GM23338 (cell line): ENCODE measurements around the gene JARID2. TPM values are rescaled to one million over a fixed set of nuclear protein-coding genes. Genes with fewer than 3 reads are reported as not detected.

Source experiments
- ATAC-seq: fragments of 200-7000 bp; cut with Tn5 transposase; 3 replicates; pipeline ENCODE4 v1.9.1; 2020
- DNase-seq: peaks from one replicate; pipeline ENCODE4 v3.0.0-alpha.2; 2015; ENCODE audit warnings: low spot score
- H2AFZ ChIP-seq: fragments of 200-600 bp; sonication (generic); 2 replicates; pipeline ENCODE4 v1.8.0; 2016; ENCODE audit warnings: antibody characterized with exemption, mild to moderate bottlenecking, moderate library complexity
- H3F3A ChIP-seq: fragments of 200-600 bp; sonication (generic); replicated peaks from 2 replicates; pipeline ENCODE4 v1.8.0; 2017; ENCODE audit warnings: antibody characterized with exemption, mixed run types, low read depth
- H3K27ac ChIP-seq: fragments of 200-600 bp; sonication (generic); 2 replicates; pipeline ENCODE4 v1.6.1; 2016; ENCODE audit warnings: low read depth
- H3K27me3 ChIP-seq: fragments of 200-600 bp; sonication (generic); 2 replicates; pipeline ENCODE4 v1.8.0; 2016; ENCODE audit warnings: mild to moderate bottlenecking, mixed run types, moderate library complexity; ENCODE audit not compliant: insufficient read depth
- H3K36me3 ChIP-seq: fragments of 200-600 bp; sonication (generic); 2 replicates; pipeline ENCODE4 v1.8.0; 2016; ENCODE audit warnings: mild to moderate bottlenecking; ENCODE audit not compliant: insufficient read depth
- H3K4me1 ChIP-seq: fragments of 200-600 bp; sonication (generic); 2 replicates; pipeline ENCODE4 v1.8.0; 2016; ENCODE audit warnings: mild to moderate bottlenecking, moderate library complexity; ENCODE audit not compliant: insufficient read depth
- H3K4me2 ChIP-seq: fragments of 200-600 bp; sonication (generic); 2 replicates; pipeline ENCODE4 v1.7.1; 2017; ENCODE audit warnings: mixed run types
- H3K4me3 ChIP-seq: fragments of 200-600 bp; sonication (generic); 2 replicates; pipeline ENCODE4 v1.6.1; 2016; ENCODE audit warnings: mixed run types
- H3K79me2 ChIP-seq: fragments of 200-600 bp; sonication (generic); replicated peaks from 2 replicates; pipeline ENCODE4 v1.8.0; 2017; ENCODE audit warnings: mild to moderate bottlenecking; ENCODE audit not compliant: insufficient read depth
- H3K9me2 ChIP-seq: fragments of 200-600 bp; sonication (generic); 2 replicates; pipeline ENCODE4 v1.8.0; 2017; ENCODE audit not compliant: insufficient read depth
- H4K20me1 ChIP-seq: fragments of 200-600 bp; sonication (generic); replicated peaks from 2 replicates; pipeline ENCODE4 v1.8.0; 2017; ENCODE audit warnings: mild to moderate bottlenecking; ENCODE audit not compliant: insufficient read depth
- H3K27ac Mint-ChIP-seq: 2 replicates; pipeline ENCODE4 v1.8.0; 2020; ENCODE audit warnings: inconsistent platforms, mild to moderate bottlenecking, moderate library complexity, mixed read lengths
- H3K27me3 Mint-ChIP-seq: 3 replicates; pipeline ENCODE4 v1.8.0; 2022; ENCODE audit warnings: low read depth, mild to moderate bottlenecking, moderate library complexity, mixed read lengths, inconsistent platforms; ENCODE audit not compliant: insufficient read depth, poor library complexity
- H3K36me3 Mint-ChIP-seq: 3 replicates; pipeline ENCODE4 v1.8.0; 2021; ENCODE audit warnings: low read depth, mild to moderate bottlenecking, inconsistent platforms, moderate library complexity, mixed read lengths
- H3K4me1 Mint-ChIP-seq: 3 replicates; pipeline ENCODE4 v1.8.0; 2020; ENCODE audit warnings: mild to moderate bottlenecking, inconsistent platforms, mixed read lengths
- H3K4me3 Mint-ChIP-seq: 3 replicates; pipeline ENCODE4 v1.8.0; 2021; ENCODE audit warnings: moderate library complexity, mild to moderate bottlenecking, inconsistent platforms, mixed read lengths
- H3K9me3 Mint-ChIP-seq: 3 replicates; pipeline ENCODE4 v1.8.0; 2020; ENCODE audit warnings: moderate library complexity, mild to moderate bottlenecking, inconsistent platforms, mixed read lengths
- CREB1 ChIP-seq: fragments of 250-450 bp; sonication (Bioruptor Pico); IDR thresholded peaks from 2 replicates; pipeline ENCODE4 v1.5.0; 2020; ENCODE audit warnings: low read depth, mild to moderate bottlenecking, moderate library complexity
- CTCF ChIP-seq, 2 experiments: fragments of 200-600 bp in 1 of 2; sonication (generic) in 1 of 2; conservative IDR thresholded peaks; 2 replicates each; pipeline versions ENCODE4 v1.5.1 to v1.6.1; 2016 to 2017; ENCODE audit warnings: antibody characterized with exemption in 2 of 2, low read depth in 2 of 2, mild to moderate bottlenecking in 2 of 2, moderate library complexity in 1 of 2
- ETS1 ChIP-seq: IDR thresholded peaks from 2 replicates; pipeline ENCODE4 v1.6.1; 2016; ENCODE audit warnings: antibody characterized with exemption
- EZH2 ChIP-seq: fragments of 200-600 bp; sonication (generic); IDR thresholded peaks from one replicate; pipeline ENCODE4 v1.8.0; 2017; ENCODE audit warnings: antibody characterized with exemption, mild to moderate bottlenecking, low read depth; ENCODE audit not compliant: unreplicated experiment
- EZH2phosphoT487 ChIP-seq: fragments of 200-600 bp; sonication (generic); IDR thresholded peaks from one replicate; pipeline ENCODE4 v1.8.1; 2018; ENCODE audit warnings: antibody characterized with exemption; ENCODE audit not compliant: unreplicated experiment
- JUNB ChIP-seq: IDR thresholded peaks from one replicate; pipeline ENCODE4 v1.6.1; 2016; ENCODE audit warnings: antibody characterized with exemption; ENCODE audit not compliant: unreplicated experiment
- NANOG ChIP-seq: IDR thresholded peaks from 2 replicates; pipeline ENCODE4 v1.6.1; 2016; ENCODE audit warnings: antibody characterized with exemption, borderline replicate concordance
- POLR2AphosphoS5 ChIP-seq: IDR thresholded peaks from 2 replicates; pipeline ENCODE4 v1.6.1; 2016; ENCODE audit warnings: antibody characterized with exemption, low read depth
- STAT1 ChIP-seq: IDR thresholded peaks from one replicate; pipeline ENCODE4 v1.6.1; 2016; ENCODE audit warnings: antibody characterized with exemption; ENCODE audit not compliant: unreplicated experiment
- ZNF114 ChIP-seq: fragments of 250-450 bp; sonication (Bioruptor Pico); IDR thresholded peaks from 2 replicates; pipeline ENCODE4 v1.5.0; 2020; ENCODE audit warnings: mild to moderate bottlenecking, moderate library complexity
- ZNF331 ChIP-seq: fragments of 250-450 bp; sonication (Bioruptor Pico); IDR thresholded peaks from 2 replicates; pipeline ENCODE4 v1.5.0; 2020; ENCODE audit warnings: low read depth, mild to moderate bottlenecking, moderate library complexity
- ZNF462 ChIP-seq: fragments of 250-450 bp; sonication (Bioruptor Pico); IDR thresholded peaks from 2 replicates; pipeline ENCODE4 v1.5.0; 2020; ENCODE audit warnings: mild to moderate bottlenecking, moderate library complexity
- polyA plus RNA-seq: library from polyadenylated mRNA; unstranded; fragments of >200 nt; fragmentation: Nextera tagmentation; extraction: Ambion mirVana; gene quantifications from 2 replicates; pipeline ENCODE4 v1.2.1, GENCODE V29; 2016
- total RNA-seq: library from RNA; depleted of rRNA; stranded (reverse); fragments of >200 nt; shearing (Covaris generic); gene quantifications from 2 replicates; pipeline ENCODE4 v1.2.3, GENCODE V29; 2014
- TF ChIP-seq, protein P1 (sequence below): IDR thresholded peaks from one replicate; pipeline ENCODE4 v1.6.1; 2018; ENCODE audit warnings: antibody characterized with exemption; ENCODE audit not compliant: unreplicated experiment

The JARID2 gene
- total and polyA plus RNA-seq, 2 experiments from 2014 or later = 92.8 to 196 TPM

DNA sequence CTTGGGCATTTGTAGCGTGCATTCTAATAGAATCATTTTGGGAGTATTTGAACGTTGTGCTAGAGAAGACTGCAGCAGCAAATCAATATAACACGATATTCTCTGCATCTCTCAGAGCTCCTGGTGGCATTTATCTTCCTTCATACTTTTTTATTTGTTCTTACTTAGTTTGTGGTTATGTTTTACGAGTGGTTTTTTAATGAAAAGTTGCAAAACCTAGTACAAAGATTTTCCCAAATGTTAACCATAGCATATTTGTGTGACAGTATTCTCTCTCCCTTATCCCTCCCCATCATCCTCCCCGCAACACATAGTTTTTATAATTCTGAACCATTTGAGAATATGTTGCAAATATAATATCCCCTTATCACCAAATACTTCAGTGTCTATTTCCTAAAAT, 50.4 kb downstream of the JARID2 start:
- no peaks in the 10 kb centered on the region for H3K36me3 ChIP-seq
- no peaks in the 10 kb centered on the region for H3K27me3 ChIP-seq
- peaks cover 96% of the 10 kb centered on the region for H3K4me1 ChIP-seq
- H3K27ac Mint-ChIP-seq = no peak overlapping the region
- no peak overlapping the region for H2AFZ ChIP-seq
- no peak for TF ChIP-seq ETS1
- no peak for TF ChIP-seq CTCF (conservative IDR thresholded peaks at IDR 0.05; ENCODE audit: low read depth in 2 of 2)
- TF ChIP-seq ZNF331 (CRISPR knock-in tag) = no peak
- no peak for TF ChIP-seq EZH2phosphoT487
- TF ChIP-seq JUNB = no peak
- TF ChIP-seq POLR2AphosphoS5 = no peak
- no peak for TF ChIP-seq STAT1
- TF ChIP-seq ZNF462 (CRISPR knock-in tag) = no peak
- TF ChIP-seq, protein P1, sequence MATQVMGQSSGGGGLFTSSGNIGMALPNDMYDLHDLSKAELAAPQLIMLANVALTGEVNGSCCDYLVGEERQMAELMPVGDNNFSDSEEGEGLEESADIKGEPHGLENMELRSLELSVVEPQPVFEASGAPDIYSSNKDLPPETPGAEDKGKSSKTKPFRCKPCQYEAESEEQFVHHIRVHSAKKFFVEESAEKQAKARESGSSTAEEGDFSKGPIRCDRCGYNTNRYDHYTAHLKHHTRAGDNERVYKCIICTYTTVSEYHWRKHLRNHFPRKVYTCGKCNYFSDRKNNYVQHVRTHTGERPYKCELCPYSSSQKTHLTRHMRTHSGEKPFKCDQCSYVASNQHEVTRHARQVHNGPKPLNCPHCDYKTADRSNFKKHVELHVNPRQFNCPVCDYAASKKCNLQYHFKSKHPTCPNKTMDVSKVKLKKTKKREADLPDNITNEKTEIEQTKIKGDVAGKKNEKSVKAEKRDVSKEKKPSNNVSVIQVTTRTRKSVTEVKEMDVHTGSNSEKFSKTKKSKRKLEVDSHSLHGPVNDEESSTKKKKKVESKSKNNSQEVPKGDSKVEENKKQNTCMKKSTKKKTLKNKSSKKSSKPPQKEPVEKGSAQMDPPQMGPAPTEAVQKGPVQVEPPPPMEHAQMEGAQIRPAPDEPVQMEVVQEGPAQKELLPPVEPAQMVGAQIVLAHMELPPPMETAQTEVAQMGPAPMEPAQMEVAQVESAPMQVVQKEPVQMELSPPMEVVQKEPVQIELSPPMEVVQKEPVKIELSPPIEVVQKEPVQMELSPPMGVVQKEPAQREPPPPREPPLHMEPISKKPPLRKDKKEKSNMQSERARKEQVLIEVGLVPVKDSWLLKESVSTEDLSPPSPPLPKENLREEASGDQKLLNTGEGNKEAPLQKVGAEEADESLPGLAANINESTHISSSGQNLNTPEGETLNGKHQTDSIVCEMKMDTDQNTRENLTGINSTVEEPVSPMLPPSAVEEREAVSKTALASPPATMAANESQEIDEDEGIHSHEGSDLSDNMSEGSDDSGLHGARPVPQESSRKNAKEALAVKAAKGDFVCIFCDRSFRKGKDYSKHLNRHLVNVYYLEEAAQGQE = no peak
- no peak for TF ChIP-seq EZH2
- TF ChIP-seq ZNF114 (CRISPR knock-in tag) = no peak
- TF ChIP-seq CREB1 (CRISPR knock-in tag) = no peak
- TF ChIP-seq NANOG = no peak
- H3K4me1 Mint-ChIP-seq = peaks cover 79% of the 10 kb centered on the region
- no peaks in the 10 kb centered on the region for H3K9me3 Mint-ChIP-seq
- no peak overlapping the region for H3K27ac ChIP-seq
- DNase-seq (no peak), ATAC-seq (no peak)
- peaks cover 16% of the 10 kb centered on the region; the same call in 2 of the 3 replicates for H3K36me3 Mint-ChIP-seq
- H4K20me1 ChIP-seq = peaks cover 100% of the 10 kb centered on the region
- peaks cover 50% of the 10 kb centered on the region for H3F3A ChIP-seq
- no peaks in the 10 kb centered on the region for H3K9me2 ChIP-seq
- H3K27me3 Mint-ChIP-seq = peaks cover 14% of the 10 kb centered on the region
- H3K4me2 ChIP-seq = peak overlapping the region; percentile 14; the same call in 1 of the 2 replicates
- peaks cover 100% of the 10 kb centered on the region for H3K79me2 ChIP-seq
- no peak overlapping the region for H3K4me3 ChIP-seq
- no peak overlapping the region for H3K4me3 Mint-ChIP-seq
